HS-27A (cell line): ENCODE results near the gene LAMA2.

ENCODE experiments used
- DNase-seq: peaks from one replicate; pipeline ENCODE4 v3.0.0-alpha.2; 2012; ENCODE audit warnings: low read depth, missing footprints

LAMA2 gene

GRCh38 chr6:129309154-129309553, 426.2 kb downstream of the LAMA2 start:
- DNase-seq = no peak

- peak; percentile 51 for DNase-seq
Measured at GRCh38 chr6:129312880-129313279, 429.9 kb downstream of the LAMA2 start.

GRCh38 chr6:129314575-129314974, 431.6 kb downstream of the LAMA2 start:
- DNase-seq = no peak

- no peak for DNase-seq
Measured at GRCh38 chr6:129317931-129318820, 435.2 kb downstream of the LAMA2 start.

GRCh38 chr6:129320892-129321291, 438.0 kb downstream of the LAMA2 start:
- no peak for DNase-seq

- DNase-seq = no peak
Measured at GRCh38 chr6:129321303-129321702, 438.4 kb downstream of the LAMA2 start.

DNA sequence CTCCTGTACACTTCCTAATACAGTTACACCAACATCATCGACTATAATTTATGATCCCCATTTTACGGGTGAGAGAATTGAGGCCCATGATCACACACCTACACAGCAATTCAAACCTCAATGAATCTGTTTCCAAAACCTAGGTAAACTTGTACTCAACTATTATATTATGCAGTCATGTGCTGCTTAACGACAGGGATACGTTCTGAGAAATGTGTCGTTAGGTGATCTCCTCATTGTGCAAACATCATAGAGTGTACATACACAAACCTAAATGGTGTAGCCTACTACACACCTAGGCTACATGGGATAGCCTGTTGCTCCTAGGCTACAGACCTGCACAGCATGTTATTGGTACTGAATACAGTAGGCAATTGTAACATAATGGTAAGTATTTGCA, 441.4 kb downstream of the LAMA2 start:
- no peak for DNase-seq

- DNase-seq = no peak
Measured at GRCh38 chr6:129329678-129330077, 446.7 kb downstream of the LAMA2 start.

DNA sequence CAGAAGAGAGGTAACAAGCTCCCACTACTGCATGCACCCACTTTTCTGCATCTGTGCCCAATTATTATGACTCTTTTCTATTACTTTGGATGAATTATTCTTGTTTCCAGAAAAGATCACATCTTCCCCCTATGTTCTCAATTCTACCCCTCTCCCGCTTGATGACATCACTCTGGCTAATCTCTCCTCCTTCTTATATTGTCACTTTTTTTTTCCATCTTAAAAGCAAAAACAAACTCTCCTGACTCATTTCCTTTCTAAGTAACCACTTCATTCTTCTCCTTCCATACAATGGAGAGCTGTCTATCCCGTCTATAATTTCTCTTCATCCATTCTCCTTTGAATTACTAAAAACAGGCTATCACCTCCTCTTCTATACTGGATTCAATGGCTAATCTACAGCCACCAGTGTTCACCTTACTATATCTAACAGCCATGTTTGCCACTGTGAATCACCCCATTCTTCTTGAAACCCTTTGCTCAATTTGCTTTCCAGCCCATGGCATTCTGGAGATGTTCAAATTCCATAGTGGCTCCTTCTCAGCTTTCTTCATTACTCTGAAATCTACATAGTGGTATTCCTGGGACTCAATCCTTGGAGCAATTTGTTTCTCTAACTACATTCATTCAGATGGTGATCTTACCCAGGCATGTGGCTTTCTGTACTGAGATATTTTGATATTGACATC, 448.7 kb downstream of the LAMA2 start:
- peak; percentile 42 for DNase-seq

DNA sequence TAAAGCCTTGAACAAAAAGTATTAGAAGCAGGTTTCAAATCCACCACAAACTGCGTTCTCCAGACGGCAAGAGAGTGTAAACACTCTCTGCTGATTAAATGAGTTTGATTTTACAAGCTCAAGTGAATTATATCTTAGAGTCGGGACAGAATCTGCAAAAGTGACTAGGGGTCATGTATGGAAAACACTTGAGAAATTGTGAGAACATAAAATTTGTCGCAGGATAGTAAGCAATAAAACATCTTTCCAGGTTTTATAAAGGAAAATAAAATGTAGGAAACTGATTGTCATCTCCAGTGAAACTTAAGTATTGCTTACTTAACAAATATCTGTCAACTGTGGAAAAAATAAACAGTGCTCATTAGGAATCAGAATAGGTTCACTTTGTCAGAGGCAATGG, 452.9 kb downstream of the LAMA2 start:
- no peak for DNase-seq

GRCh38 chr6:129338683-129339082, 455.7 kb downstream of the LAMA2 start:
- no peak for DNase-seq

DNA sequence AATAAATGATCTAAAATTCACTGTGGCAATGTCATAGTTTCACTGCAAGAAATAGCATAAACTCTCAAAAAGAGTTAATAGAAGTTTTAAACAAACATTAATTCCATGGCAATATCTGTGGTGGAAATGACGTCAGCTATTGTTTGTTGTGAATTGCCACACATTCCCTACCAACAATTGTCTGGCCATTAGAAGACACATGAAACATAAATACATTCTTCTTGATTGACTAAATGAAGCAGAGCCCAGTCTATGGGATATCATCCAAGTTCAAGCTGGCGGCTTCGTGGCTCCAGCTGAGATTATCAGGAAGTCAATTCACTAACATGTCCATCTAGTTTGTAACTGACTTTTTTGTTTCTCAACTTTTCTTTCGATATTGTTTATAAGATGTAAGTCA, 458.0 kb downstream of the LAMA2 start:
- DNase-seq = peak; percentile 19

- DNase-seq = no peak
Measured at GRCh38 chr6:129342243-129342642, 459.3 kb downstream of the LAMA2 start.

- DNase-seq = no peak
Measured at GRCh38 chr6:129342796-129343195, 459.9 kb downstream of the LAMA2 start.

DNA sequence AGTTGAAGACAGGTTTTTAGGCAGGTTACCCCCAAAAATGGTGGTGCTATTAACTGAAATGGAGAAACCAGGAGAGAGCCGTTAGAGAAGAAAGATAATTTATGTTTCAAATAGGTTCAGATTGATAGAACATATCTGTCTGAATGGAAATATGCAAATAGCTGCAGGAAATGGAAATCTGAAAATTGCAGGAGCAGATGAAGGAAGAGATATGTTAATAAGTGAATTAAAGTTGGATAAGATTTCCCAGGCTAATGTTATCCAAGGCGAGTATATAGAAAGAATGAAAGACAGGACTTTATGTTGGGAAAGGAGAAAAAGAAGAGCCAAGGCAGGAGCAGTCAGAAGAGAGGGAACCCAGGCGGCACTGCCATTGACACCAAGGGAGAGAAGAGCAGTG, 461.4 kb downstream of the LAMA2 start:
- no peak for DNase-seq

GRCh38 chr6:129345890-129346289, 463.0 kb downstream of the LAMA2 start:
- peak; percentile 66 for DNase-seq

- no peak for DNase-seq
Measured at GRCh38 chr6:129346964-129347363, 464.0 kb downstream of the LAMA2 start.

DNA sequence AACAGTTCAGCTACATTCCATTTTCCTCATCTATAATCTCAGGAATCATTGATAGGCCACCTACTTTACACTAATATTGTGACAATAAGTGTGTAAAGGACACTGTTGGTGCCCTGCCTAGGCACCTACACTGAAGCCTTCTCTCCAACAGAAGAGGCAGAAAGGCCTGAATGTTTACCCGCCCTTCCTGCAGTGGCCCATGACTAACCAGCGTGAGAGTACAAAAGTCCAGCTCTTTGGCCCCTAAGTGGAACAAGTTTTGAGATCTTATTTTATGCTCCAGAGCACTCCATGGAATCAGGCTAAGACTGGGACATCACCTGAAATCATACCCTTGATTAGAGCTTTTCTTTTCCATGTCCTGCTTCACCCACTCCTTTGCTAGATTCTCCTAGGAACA, 467.3 kb downstream of the LAMA2 start:
- DNase-seq = no peak

- no peak for DNase-seq
Measured at GRCh38 chr6:129351807-129352206, 468.9 kb downstream of the LAMA2 start.

- no peak for DNase-seq
Measured at GRCh38 chr6:129353067-129353466, 470.1 kb downstream of the LAMA2 start.

GRCh38 chr6:129356129-129356528, 473.2 kb downstream of the LAMA2 start:
- DNase-seq = no peak

DNA sequence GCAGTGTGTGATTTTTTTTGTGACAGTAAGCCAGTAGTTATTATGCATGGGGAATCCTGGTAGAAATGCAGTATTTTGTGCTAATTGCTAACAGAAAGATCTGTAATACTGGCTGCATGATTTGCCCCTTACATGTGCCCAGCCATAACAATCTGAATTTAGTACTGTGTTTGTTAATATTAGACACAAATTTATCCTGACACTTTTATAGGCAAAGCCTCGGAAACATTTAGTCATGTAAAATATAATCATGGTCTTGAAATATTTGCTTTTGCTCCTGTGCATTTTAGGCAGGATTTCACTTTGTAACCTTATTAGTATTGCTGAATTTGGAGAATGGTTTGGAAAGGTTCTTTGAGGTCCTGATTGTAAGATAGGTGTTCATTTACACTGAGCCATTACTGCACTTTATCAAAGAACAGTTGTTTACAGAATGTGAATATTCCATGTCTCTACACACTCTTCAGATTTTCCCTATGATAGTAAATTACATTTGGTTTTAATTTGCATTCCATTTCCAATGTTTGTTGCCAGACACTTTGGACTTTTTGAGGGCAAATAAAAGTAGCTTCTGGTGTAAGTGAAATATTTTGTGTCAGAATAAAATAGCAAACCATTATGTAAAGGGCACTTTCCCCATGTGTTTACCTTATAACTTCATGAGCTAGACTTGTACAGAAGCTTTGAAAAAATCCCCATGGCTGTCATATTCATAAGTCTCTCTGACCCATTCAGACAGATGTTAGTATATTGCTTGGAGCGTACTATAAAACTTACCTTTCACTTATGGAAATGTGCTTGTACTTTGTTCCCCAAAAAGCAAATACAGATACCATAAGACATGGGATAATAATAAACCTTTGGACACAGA, 477.1 kb downstream of the LAMA2 start:
- no peak for DNase-seq

- DNase-seq = no peak
Measured at GRCh38 chr6:129360682-129360955, 477.7 kb downstream of the LAMA2 start.
